Esophagus squamous epithelium (tissue), 4 donors: ENCODE measurements around the gene HOXA10.

Experiments used
- CTCF ChIP-seq, 6 experiments: fragments of 450-650 bp in 4 of 6; fragments of 200-600 bp in 2 of 6; sonication (generic) in 2 of 6; IDR thresholded peaks; one replicate each; pipeline ENCODE4 v1.5.1; 2016 to 2019; ENCODE audit warnings: antibody characterized with exemption in 6 of 6, mild to moderate bottlenecking in 4 of 6, moderate library complexity in 4 of 6
- POLR2A ChIP-seq, 4 donors: fragments of 450-650 bp; IDR thresholded peaks; one replicate each; pipeline ENCODE4 v1.6.1; 2017; ENCODE audit warnings: antibody characterized with exemption in 4 of 4, mild to moderate bottlenecking in 4 of 4, moderate library complexity in 3 of 4

GRCh38 chr7:27192546-27193334 is 18.6 kb upstream of the HOXA10 start:
- TF ChIP-seq POLR2A (IDR thresholded peaks at IDR 0.05) (no peak), CTCF (IDR thresholded peaks at IDR 0.05) (no peak)
